Middle frontal gyrus (tissue), 1 donor: ENCODE data around the gene FBLN1.
"Not testable (repeated sequence)": the region's sequence is repeated elsewhere in the genome, so short reads cannot be mapped to it uniquely, and the experiment has no call there.

Experiments
- DNase-seq: peaks from one replicate; pipeline ENCODE4 v3.0.0-alpha.2; 2015; ENCODE audit warnings: low spot score; ENCODE audit errors: extremely low spot score

The FBLN1 gene

GRCh38 chr22:45527456-45527855 lies 24.8 kb downstream of the FBLN1 start:
- DNase-seq: no peak

GRCh38 chr22:45528046-45528445 lies 25.4 kb downstream of the FBLN1 start:
- no peak for DNase-seq

- DNase-seq: no peak
Observed at GRCh38 chr22:45529105-45529504, 26.4 kb downstream of the FBLN1 start.

GRCh38 chr22:45529971-45530575 lies 27.4 kb downstream of the FBLN1 start:
- DNase-seq: no peak

DNA sequence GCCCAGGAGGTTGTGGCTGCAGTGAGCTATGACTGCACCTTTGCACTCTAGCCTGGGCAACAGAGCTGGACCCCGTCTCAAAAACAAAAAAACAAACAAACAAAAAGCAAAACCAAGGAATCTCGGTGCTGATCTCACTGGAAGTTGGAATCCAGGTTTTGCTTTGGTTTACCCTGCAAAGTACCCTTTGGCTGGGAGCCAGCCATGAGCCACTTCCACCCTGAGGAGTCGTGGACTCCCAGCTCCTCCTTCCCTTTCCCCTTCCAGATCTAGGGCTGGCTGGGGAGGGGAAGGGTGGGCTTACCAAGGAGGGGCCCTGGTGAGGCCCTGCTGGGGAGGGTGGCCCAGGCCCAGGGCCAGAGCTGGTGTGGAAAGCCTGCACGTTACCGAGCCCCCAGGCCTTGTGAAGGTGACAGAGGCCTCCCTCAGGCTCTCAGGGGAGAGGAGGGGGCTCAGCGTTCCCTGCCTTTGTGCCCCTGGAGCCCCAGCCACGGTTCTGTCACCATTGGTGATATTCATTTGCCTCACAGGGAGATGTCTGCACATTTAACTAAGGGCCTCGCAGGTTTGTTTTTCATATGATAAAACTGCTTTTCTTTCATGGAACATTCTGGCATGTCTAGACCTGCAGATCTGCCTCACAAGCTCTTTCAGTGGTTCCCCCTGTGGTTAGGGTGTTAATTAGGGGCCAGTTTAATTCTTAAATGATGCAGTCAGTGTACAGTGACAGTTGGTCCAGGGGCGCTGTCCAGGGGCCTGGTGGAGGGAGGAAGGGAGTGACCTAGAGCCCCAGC lies 29.0 kb downstream of the FBLN1 start:
- DNase-seq: no peak

DNA sequence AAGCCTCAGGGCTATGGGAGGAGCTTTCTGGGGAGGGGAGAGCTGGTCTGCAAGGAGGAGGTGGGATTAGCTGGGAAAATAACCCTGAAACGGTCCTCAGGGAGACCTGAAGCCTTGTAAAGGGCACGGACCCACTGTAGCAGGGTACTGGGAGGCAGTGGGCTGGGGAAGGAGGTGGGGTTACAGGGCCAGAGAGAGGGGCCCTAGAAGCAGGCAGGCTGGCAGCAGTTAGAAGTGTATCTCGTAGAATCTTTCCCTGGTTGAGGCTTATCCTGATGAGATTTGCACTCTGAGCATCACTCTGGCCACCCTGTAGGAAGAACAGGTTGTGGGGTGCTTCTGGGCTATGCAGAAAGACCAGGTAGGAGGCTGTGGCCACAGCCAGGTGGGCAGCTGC lies 29.6 kb downstream of the FBLN1 start:
- DNase-seq: no peak

DNA sequence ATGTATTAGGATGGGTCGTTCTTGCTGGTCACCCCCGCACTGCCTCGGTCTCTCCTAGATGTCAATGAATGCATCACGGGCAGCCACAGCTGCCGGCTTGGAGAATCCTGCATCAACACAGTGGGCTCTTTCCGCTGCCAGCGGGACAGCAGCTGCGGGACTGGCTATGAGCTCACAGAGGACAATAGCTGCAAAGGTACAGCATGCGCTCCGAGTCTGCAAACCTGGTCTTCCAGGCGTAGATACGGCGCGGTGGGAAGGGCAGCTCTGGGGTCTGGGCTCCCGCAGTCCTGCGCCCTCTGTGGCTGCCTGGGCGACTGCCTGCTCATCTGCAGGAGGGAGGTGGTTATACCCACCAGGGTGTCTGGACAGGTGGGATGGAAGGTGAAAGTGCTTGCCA lies 31.0 kb downstream of the FBLN1 start:
- no peak for DNase-seq

DNA sequence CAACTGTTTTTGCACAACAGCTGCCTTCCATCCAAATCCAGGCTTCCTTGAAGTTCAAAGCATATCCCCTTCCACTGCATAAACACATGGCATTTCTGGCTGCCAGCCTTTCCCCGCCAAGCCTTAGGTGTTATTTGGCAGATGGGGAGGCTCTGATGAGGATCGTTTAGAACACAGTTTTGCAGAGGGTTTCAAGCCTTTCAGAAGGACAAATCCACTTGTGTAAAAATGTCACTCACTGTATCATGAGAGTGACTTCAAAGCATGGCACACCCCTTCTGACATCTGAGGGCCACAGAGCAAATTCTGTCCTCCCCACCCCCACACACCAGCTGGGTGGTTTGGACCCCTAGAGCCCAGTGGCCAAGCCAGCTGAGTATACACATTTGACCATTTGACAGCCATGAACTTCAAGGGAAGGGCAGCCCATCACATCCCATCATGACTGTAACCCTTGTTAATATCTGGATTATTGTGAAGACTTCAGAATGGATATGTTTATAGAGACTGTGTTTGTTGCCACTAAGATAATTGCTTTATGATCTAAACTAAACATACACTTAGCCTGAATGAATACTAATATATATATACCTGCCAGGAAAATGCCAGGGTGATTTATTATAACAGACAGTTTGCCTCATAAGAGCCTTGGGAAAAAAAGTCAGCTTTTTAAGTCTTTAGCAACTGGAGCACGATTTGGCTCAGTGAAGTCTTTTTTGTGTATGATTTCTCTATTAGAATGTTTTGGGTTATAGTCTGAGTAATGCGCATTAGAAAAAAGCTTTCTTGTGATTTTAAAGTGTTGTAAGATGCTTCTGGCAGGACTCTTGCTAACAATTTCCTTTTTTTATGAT lies 31.9 kb downstream of the FBLN1 start:
- no peak for DNase-seq

DNA sequence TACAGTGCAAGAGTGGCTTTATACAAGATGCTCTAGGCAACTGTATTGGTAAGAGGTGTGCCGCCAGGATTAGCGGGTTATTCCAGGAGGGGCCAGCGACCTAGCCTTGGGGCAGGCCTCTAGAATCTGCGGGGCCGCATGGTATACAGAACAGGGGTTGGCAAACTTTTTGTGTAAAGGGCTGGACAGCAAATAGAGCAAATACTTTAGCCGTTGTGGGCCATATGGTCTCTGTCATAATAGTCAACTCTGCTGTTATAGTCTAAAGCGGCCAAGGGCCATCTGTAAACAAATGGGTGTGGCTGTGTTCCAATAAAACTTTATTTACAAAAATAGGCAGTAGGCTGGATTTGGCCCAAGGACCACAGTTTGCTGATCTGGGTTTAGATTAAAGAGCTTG lies 32.6 kb downstream of the FBLN1 start:
- DNase-seq: no peak

DNA sequence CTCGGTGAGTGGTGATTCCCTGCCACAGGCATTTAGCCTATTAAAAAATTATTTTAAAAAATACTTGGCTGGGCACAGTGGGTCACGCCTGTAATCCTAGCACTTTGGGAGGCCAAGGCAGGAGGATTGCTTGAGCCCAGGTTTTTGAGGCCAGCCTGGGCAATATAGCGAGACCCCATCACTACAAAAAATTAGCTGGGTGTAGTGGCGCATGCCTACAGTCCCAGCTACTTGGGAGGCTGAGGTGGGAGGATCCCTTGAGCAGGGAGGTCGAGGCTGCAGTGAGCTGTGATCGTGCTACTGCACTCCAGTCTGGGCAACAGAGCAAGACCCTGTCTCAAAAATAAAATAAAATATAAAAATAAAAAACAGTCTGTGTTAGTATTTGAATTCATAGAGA lies 33.2 kb downstream of the FBLN1 start:
- not testable (repeated sequence) for DNase-seq

DNA sequence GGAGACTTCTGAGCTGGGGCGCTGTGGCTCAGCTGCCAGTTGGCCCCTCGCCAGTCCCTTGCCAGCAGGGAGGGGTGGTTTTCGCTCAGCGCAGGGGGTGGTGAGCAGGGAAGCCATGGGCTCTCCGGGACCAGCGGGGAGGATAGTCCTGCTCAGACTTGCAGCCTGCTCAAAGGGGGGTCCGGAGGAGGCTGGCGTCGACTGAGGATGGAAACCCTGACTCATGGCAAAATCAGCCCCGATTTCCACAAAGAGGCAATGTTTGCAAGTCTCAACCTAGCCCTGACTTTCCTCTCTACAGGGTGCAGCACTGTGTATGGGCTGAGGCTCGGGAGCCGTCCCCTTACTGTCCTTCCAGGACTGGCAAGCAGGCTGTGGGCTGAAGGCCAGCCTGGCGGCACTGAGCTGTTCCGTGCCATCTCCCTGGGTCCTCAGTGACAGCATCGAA lies 35.1 kb downstream of the FBLN1 start:
- no peak for DNase-seq

GRCh38 chr22:45538281-45538680 lies 35.6 kb downstream of the FBLN1 start:
- no peak for DNase-seq

GRCh38 chr22:45540122-45540521 lies 37.4 kb downstream of the FBLN1 start:
- no peak for DNase-seq

GRCh38 chr22:45541382-45541979 lies 38.8 kb downstream of the FBLN1 start:
- no peak for DNase-seq

DNA sequence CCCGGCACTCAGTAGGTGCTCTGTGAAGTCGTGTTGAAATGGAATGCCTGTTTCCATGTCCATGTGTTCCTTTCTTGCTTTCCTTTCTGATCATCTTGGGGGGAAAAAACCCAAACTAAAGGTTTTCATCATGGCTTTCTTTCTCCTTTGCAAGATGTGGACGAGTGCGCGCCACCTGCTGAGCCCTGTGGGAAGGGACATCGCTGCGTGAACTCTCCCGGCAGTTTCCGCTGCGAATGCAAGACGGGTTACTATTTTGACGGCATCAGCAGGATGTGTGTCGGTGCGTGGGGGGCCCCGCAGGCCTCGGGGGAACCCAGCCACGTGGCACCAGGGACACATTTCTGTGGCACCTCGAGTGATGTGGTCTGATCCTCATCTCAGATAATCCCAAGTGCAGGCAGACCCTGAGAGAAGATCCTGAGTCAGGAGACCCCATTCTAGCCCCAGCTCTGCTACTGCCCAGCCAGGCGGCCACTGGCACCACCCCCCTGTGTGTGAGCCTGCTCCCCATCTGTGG lies 39.4 kb downstream of the FBLN1 start:
- no peak for DNase-seq

- not testable (repeated sequence) for DNase-seq
Observed at GRCh38 chr22:45542736-45543135, 40.1 kb downstream of the FBLN1 start.

- DNase-seq: no peak
Observed at GRCh38 chr22:45543243-45543642, 40.6 kb downstream of the FBLN1 start.

- DNase-seq: no peak
Observed at GRCh38 chr22:45544588-45545170, 42.0 kb downstream of the FBLN1 start.

GRCh38 chr22:45546333-45547015 lies 43.8 kb downstream of the FBLN1 start:
- DNase-seq: no peak

DNA sequence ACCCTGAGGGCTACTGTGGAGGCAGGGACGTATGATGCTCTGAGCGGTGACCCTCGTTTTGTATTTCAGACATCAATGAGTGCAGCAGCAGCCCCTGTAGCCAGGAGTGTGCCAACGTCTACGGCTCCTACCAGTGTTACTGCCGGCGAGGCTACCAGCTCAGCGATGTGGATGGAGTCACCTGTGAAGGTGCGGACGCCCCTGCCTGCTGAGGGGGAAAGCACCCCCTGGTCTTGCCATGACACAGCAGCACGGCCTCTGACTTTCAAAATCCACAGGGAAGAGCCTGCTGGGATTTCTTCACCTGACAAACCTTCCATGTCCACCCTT lies 44.3 kb downstream of the FBLN1 start:
- no peak for DNase-seq

DNA sequence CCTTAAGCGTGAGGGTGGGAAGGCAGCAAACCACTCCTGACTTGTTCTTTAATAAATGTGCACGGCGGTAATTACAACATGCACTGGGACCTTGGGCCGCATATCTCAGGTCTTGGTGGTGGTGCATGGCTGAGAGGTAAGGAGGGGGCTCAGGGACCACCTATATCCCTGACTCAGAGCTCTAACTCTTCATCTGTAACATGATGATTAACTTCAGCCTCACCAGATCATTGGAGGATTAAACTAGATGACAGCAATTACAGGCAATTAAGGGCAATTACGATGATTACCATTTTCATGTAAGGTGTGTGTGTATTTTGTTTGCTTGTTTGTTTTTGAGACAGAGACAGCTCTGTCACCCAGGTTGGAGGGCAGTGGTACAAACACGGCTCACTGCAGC lies 45.0 kb downstream of the FBLN1 start:
- no peak for DNase-seq
